ENCODE measurements around the gene PPP1R3C. TPM values are rescaled to one million over a fixed set of nuclear protein-coding genes. Genes with fewer than 3 reads are reported as not detected.

Gene PPP1R3C
- total RNA-seq, 4 donors from 2014 or later: 19.7 to 55.2 (median 25.5) TPM

- no peak for DNase-seq
- Histone ChIP-seq H3K27ac (no peak overlapping the region), H3K9me3 (no peaks in the 10 kb centered on the region), H3K36me3 (no peaks in the 10 kb centered on the region), H3K4me3 (no peak overlapping the region), H3K4me1 (peaks cover 9 to 31% of the 10 kb centered on the region in 2 donors), H3K27me3 (no peaks in the 10 kb centered on the region)
- TF ChIP-seq POLR2A (IDR thresholded peaks at IDR 0.05): no peak
- TF ChIP-seq CTCF (IDR thresholded peaks at IDR 0.05): no peak
- intact Hi-C loops (cut with DNase I; ENCODE audit: low total_unique reads): no loop called here
Observed at GRCh38 chr10:91601212-91601611, 31.7 kb downstream of the PPP1R3C start.

GRCh38 chr10:91598211-91598977 lies 34.5 kb downstream of the PPP1R3C start:
- intact Hi-C loops (cut with DNase I; ENCODE audit: low total_unique reads): no loop called here
- peak overlapping the region; percentile 78 to 91 for H3K27ac ChIP-seq
- no peak for TF ChIP-seq POLR2A (IDR thresholded peaks at IDR 0.05)

GRCh38 chr10:91597197-91597881 lies 35.5 kb downstream of the PPP1R3C start:
- peaks cover 16 to 31% of the 10 kb centered on the region in 2 donors for H3K4me1 ChIP-seq
- intact Hi-C loops (cut with DNase I; ENCODE audit: low total_unique reads): no loop called here
- no peak for DNase-seq
- no peaks in the 10 kb centered on the region for H3K9me3 ChIP-seq
- no peaks in the 10 kb centered on the region for H3K27me3 ChIP-seq
- no peak overlapping the region for H3K4me3 ChIP-seq
- TF ChIP-seq POLR2A (IDR thresholded peaks at IDR 0.05) (no peak), CTCF (IDR thresholded peaks at IDR 0.05) (no peak)
- no peaks in the 10 kb centered on the region for H3K36me3 ChIP-seq
- peak overlapping the region; percentile 78 to 91 for H3K27ac ChIP-seq

More at GRCh38 chr10:91598211-91598977, 34.5 kb downstream of the PPP1R3C start:
- DNase-seq: no peak
- Histone ChIP-seq H3K4me3 (no peak overlapping the region), H3K36me3 (no peaks in the 10 kb centered on the region), H3K4me1 (peaks cover 9 to 27% of the 10 kb centered on the region in 2 donors), H3K27me3 (no peaks in the 10 kb centered on the region), H3K9me3 (no peaks in the 10 kb centered on the region)

- H3K27ac ChIP-seq: peak overlapping the region; percentile 78 to 91
- intact Hi-C loops (cut with DNase I; ENCODE audit: low total_unique reads): no loop called here
- no peaks in the 10 kb centered on the region for H3K36me3 ChIP-seq
- no peak overlapping the region for H3K4me3 ChIP-seq
- H3K27me3 ChIP-seq: no peaks in the 10 kb centered on the region
- peak in 1 of 2 donors; percentile 54 for DNase-seq
- no peaks in the 10 kb centered on the region for H3K9me3 ChIP-seq
- no peak for TF ChIP-seq POLR2A (IDR thresholded peaks at IDR 0.05)
- TF ChIP-seq CTCF (IDR thresholded peaks at IDR 0.05): no peak
- peaks cover 20 to 36% of the 10 kb centered on the region in 2 donors for H3K4me1 ChIP-seq
Observed at GRCh38 chr10:91596825-91597196, 36.1 kb downstream of the PPP1R3C start.

GRCh38 chr10:91593834-91594233 lies 39.0 kb downstream of the PPP1R3C start:
- H3K27me3 ChIP-seq: no peaks in the 10 kb centered on the region
- no peaks in the 10 kb centered on the region for H3K9me3 ChIP-seq
- peak overlapping the region; percentile 86 to 91 for H3K27ac ChIP-seq
- no peak for TF ChIP-seq CTCF (IDR thresholded peaks at IDR 0.05)
- TF ChIP-seq POLR2A (IDR thresholded peaks at IDR 0.05): no peak
- no peak overlapping the region for H3K4me3 ChIP-seq
- intact Hi-C loops (cut with DNase I; ENCODE audit: low total_unique reads): no loop called here
- DNase-seq: no peak
- H3K36me3 ChIP-seq: no peaks in the 10 kb centered on the region
- peaks cover 41 to 54% of the 10 kb centered on the region in 2 donors for H3K4me1 ChIP-seq

Measured in uterus (tissue), 4 donors.